Mucosa of gallbladder (tissue), 1 donor: ENCODE data around the gene ZBBX. TPM values are rescaled to one million over a fixed set of nuclear protein-coding genes. Genes with fewer than 3 reads are reported as not detected.

Experiments used
- total RNA-seq: library from RNA; stranded (reverse); gene quantifications from one replicate; pipeline ENCODE4 v1.2.1, GENCODE V29; 2021
- donor health status: DM: no; HTN: no; CAD: no.

ZBBX gene
- total RNA-seq, 1 donor from 2014 or later, result not detected

Other genes starting within 250 kb of the ZBBX start
- 0.23 TPM for gene SERPINI2, start 93.7 kb upstream of the ZBBX start, total RNA-seq